A172 (cell line): Measurements from ENCODE around the gene NEURL1B. TPM values are rescaled to one million over a fixed set of nuclear protein-coding genes. Genes with fewer than 3 reads are reported as not detected.

ENCODE experiments used
- DNase-seq: peaks from one replicate; pipeline ENCODE4 v3.0.0-alpha.2; 2015; ENCODE audit warnings: low spot score
- total RNA-seq: library from RNA; depleted of rRNA; stranded (reverse); fragments of >200 nt; shearing (Covaris generic); gene quantifications from 2 replicates; pipeline ENCODE4 v1.2.3, GENCODE V29; 2014

Gene NEURL1B
- total RNA-seq, 1 experiment from 2014 or later = 7.2 TPM

GRCh38 chr5:172633403-172633970 lies 7.6 kb upstream of the NEURL1B start:
- DNase-seq = no peak

GRCh38 chr5:172634106-172634899 lies 6.8 kb upstream of the NEURL1B start:
- DNase-seq = no peak

GRCh38 chr5:172635038-172635437 lies 6.0 kb upstream of the NEURL1B start:
- DNase-seq = no peak

- DNase-seq = no peak
Measured at GRCh38 chr5:172636279-172637050, 4.6 kb upstream of the NEURL1B start.

GRCh38 chr5:172637110-172637580 lies 3.9 kb upstream of the NEURL1B start:
- DNase-seq = peak; percentile 73

GRCh38 chr5:172637740-172638139 lies 3.3 kb upstream of the NEURL1B start:
- no peak for DNase-seq

GRCh38 chr5:172638209-172638768 lies 2.8 kb upstream of the NEURL1B start:
- DNase-seq = no peak

GRCh38 chr5:172640139-172640538 lies 924 bp upstream of the NEURL1B start:
- no peak for DNase-seq

- DNase-seq = no peak
Measured at GRCh38 chr5:172641359-172642050, 442 bp downstream of the NEURL1B start.

GRCh38 chr5:172642051-172642409 lies 967 bp downstream of the NEURL1B start:
- no peak for DNase-seq

GRCh38 chr5:172642486-172642885 lies 1.4 kb downstream of the NEURL1B start:
- DNase-seq = no peak

GRCh38 chr5:172642926-172643871 lies 2.1 kb downstream of the NEURL1B start:
- no peak for DNase-seq

- DNase-seq = no peak
Measured at GRCh38 chr5:172644266-172644665, 3.2 kb downstream of the NEURL1B start.

GRCh38 chr5:172644711-172645110 lies 3.6 kb downstream of the NEURL1B start:
- DNase-seq = no peak

GRCh38 chr5:172645271-172646055 lies 4.4 kb downstream of the NEURL1B start:
- no peak for DNase-seq

GRCh38 chr5:172646716-172647285 lies 5.7 kb downstream of the NEURL1B start:
- no peak for DNase-seq

- DNase-seq = no peak
Measured at GRCh38 chr5:172647352-172648012, 6.4 kb downstream of the NEURL1B start.

- DNase-seq = no peak
Measured at GRCh38 chr5:172648013-172648381, 6.9 kb downstream of the NEURL1B start.

GRCh38 chr5:172648755-172649154 lies 7.7 kb downstream of the NEURL1B start:
- no peak for DNase-seq
